GM13976 (cell line): ENCODE data around the gene ZFYVE27.
A peak's percentile ranks its signal among the peaks of the same experiment; 100 is the strongest.

Experiments
- DNase-seq: peaks from one replicate; pipeline ENCODE4 v3.0.0; 2012; ENCODE audit warnings: low spot score
- in situ Hi-C: fragments of 300-500 bp; cut with MboI; formaldehyde crosslinking; loops from one replicate; pipeline ENCODE4 v1.12.0; 2022; ENCODE audit warnings: low sequenced_read_pairs, mixed read lengths, inconsistent platforms; ENCODE audit not compliant: unreplicated experiment
- TF ChIP-seq, protein P1 (sequence below): IDR thresholded peaks from 2 replicates; pipeline ENCODE4 v1.5.1; 2012; ENCODE audit warnings: borderline replicate concordance, mild to moderate bottlenecking; ENCODE audit not compliant: insufficient read depth; ENCODE audit errors: extremely low read depth, missing control alignments, control extremely low read depth

Gene ZFYVE27

DNA sequence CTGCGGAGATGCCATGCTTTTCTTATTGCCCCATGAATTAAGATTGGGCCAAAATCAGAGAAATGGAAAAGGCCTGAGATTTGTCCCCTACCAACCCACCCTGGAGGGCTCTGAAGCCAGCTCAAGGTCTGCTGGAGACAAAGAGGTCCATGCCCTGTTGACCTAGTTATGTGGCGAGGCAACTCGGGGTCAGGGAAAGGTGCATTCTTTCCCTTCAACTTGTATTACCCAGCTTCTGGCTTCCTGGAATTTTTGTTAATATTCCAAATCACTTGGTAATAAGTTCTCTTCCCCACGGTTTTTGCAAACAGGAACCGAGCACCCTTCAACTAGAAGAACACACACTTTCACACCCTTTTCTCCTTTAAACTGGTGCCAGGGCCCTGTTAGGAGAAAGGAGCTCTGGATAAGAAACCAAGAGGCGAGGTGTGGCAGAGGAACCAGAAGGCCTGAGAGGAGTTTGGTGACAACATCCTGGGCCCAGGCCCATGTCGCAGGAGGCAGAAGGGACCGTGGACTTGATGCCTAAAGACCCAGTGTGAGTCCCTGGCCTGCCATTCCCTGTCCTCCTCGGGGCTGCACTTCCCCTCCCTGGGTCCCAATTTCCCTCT is 47.4 kb downstream of the ZFYVE27 start:
- in situ Hi-C loops: no loop called here
- DNase-seq: no peak
- TF ChIP-seq, protein P1, sequence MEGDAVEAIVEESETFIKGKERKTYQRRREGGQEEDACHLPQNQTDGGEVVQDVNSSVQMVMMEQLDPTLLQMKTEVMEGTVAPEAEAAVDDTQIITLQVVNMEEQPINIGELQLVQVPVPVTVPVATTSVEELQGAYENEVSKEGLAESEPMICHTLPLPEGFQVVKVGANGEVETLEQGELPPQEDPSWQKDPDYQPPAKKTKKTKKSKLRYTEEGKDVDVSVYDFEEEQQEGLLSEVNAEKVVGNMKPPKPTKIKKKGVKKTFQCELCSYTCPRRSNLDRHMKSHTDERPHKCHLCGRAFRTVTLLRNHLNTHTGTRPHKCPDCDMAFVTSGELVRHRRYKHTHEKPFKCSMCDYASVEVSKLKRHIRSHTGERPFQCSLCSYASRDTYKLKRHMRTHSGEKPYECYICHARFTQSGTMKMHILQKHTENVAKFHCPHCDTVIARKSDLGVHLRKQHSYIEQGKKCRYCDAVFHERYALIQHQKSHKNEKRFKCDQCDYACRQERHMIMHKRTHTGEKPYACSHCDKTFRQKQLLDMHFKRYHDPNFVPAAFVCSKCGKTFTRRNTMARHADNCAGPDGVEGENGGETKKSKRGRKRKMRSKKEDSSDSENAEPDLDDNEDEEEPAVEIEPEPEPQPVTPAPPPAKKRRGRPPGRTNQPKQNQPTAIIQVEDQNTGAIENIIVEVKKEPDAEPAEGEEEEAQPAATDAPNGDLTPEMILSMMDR: no peak

DNA sequence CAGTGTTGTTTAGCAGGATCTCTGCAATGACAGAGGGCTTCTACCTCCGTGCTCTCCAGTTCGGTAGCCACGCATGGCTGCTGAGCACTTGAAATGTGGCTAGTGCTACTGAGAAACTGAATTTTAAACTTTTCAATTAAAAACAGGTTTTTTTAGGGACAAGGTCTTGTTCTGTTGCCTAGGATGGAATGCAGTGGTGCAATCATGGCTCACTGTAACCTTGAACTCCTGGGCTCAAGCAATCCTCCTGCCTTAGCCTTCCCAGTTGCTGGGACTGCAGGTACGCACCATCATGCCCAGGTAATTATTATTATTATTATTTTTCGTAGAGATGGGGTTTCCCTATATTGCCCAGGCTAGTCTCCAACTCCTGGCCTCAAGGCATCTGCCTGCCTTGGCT is 48.3 kb downstream of the ZFYVE27 start:
- no peak for DNase-seq
- TF ChIP-seq, protein P1: no peak
- in situ Hi-C loops: no loop called here

DNA sequence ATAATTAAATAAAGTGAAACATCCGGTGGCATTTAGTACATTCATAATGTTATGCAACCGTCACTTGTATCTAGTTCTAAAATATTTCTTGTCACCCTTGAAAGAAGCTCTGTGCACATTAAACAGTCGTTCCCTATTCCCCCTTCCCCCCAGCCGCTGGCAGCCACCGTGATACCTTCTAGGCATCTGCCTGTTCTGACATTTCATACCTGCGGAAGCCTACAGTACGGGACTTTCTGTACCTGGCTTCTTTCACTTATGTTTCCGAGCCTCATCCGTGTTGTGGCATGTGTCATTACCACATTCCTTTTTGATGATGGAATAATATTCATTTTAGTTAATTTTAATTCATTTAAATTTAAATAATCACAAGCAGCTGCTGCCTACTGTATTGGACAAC is 48.8 kb downstream of the ZFYVE27 start:
- no peak for DNase-seq
- TF ChIP-seq, protein P1: no peak
- in situ Hi-C loops: no loop called here

DNA sequence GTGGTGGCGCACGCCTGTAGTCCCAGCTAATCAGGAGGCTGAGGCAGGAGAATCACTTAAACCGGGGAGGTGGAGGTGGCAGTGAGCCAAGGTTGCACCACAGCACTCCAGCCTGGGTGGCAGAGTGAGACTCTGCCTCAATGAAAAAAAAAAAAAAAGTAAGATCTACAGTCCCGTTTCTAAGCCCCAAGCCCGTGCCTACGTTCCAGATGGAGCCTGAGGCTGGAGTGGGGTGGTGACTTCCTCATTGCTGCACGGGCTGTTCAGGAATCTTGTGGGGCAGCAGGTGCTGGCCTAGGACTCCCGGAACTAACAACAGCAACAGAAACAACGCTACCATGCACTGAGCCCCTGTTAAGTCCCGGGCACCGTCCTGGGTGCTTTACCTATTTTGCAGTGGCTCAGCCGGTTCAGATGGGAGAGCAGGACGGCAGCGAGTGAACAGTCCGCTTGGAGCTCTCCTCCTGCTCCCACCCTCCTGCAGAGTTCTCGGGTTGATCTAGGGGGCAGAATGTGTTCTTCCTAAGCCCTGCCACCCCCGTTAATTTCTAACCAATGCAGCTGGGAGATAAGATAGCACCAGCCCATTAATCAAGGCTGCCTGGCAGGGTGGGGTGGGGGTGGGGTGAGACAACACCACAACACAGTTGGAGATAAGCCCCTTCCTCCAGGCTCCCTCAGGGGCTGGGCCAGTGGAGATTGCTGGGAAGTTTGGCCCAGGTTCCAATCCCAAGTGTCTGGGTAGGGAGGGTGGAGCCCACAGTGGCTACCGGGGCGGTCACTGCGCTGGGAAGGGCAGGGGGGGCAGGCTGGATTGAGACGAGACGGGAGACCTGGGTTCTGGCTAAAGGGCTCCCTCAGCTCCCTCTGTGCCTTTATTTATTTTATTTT is 51.9 kb downstream of the ZFYVE27 start:
- TF ChIP-seq, protein P1: no peak
- DNase-seq: no peak
- in situ Hi-C loops: no loop called here

DNA sequence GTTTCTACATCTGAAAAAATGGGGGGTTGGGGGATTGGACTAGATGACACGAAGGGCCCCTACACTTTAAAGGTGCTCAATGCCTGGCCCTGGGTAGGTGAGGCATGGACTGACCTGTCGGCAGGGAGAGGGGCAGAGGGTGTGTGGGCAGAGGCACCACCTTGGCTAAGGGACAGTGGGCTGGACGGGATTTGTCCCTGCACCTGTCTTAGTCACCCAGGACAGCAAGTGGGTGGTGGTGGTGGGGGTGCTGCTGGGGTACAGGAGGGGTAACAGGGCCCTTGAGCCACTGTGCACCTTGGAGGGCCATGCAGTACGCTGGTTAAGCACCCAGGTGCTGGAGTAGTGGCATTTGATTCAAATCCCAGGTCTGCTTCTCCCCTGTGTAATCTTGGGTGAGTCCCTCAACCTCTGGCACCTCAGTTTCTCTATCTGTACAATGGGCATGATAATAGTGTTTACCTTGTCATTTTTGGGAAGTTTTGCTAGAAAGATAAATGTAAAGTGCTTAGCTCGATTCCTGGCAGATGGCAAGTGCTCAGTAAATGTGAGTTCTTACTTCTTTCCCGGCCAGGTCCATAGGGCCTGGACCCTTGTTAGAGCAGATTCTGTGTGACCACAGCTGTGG is 53.0 kb downstream of the ZFYVE27 start:
- in situ Hi-C loops: no loop called here
- no peak for DNase-seq
- TF ChIP-seq, protein P1: no peak

DNA sequence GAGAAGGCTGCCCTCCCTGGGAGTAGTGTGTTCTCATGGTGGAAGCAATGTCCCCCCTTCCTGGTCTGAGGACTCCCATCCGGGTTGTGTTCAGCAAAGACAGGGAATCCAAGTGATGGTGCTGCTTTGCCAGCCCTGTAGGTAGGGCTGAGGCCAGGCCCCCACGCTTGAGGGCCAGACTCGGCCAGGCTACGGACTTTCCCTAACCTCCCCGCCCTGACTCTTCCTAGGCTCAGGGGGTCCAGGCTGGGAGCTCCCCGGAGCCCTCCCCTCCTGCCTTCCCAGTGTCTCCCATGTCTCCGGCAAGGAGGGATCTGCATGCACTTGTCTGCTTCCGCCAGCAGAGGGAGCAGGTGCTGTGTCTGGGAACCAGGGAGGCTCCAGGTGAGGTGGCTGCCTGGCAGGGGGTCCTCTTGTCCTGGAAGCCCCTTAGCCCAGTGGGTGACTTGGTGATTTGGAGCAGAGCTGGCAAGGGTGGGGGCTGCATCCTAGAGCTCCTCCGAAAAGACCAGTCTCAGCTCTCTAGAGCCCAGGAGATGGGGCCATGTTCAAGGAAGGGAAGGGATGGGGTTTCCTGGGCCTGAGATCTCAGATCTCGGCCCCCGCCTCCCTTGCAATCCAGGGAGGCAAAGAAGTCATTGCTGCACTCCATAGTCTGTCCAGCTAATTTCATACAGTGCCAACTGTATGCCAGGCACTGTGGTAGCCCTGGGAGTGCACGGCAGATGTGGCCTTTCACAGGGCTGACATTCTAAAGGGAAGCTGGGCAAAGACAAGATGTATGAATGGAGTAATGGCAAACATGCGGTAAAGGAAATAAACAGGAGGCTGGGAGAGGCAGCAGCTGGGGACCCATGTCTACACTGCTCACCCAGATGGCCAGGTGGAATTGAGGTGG is 55.1 kb downstream of the ZFYVE27 start:
- in situ Hi-C loops: no loop called here
- TF ChIP-seq, protein P1: peak; percentile 95
- DNase-seq: peak; percentile 85
